NCI-H748 treated with DMSO at 0.1 percent for 48 hours (cell line): Measurements from ENCODE around the gene ABLIM3.
"Not testable (repeated sequence)": the region's sequence is repeated elsewhere in the genome, so short reads cannot be mapped to it uniquely, and the experiment has no call there.

Source experiments
- DNase-seq: peaks from one replicate; lab custom pipeline; 2025; lab: John Stamatoyannopoulos, UW

Gene ABLIM3

DNA sequence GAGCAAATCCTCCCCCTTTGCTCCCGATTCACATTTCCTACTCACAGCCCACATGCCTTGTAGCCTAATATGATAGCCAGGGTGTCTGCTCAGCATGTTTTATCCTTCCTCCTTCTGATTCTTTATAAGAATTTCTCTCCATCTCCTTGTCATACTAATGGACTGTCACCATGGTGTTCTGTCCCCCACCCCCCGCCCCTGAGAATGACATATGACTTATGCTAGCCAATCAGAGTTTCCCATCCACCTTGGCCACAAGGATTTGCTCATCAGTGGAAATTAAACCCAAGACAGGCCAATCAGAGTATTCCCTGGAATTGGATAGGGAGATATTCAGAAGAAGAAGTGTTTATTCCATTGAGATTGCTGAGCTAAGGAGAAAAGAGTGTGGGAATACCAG, 16.0 kb downstream of the ABLIM3 start:
- DNase-seq, result no peak

DNA sequence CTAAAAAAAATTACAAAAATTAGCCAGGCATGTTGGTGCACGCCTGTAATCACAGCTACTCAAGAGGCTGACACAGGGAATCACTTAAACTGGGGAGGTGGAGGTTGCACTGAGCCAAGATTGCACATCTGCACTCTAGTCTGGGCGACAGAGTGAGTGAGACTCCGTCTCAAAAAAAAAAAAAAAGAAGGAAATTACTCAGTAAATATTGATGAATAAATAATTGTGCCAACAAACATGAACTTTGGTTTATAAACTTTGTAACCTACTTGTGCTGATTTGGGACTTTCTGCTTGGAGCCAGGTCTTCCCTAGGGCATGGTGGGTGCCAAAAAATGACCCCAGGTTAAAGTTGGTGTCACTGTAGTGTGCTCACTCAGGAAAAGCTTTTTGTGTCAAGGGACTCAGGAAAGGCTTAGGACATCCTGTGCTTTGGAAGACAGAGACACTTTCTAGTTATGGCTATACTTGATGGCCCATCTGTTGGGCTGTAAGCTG, 19.0 kb downstream of the ABLIM3 start:
- no peak for DNase-seq

DNA sequence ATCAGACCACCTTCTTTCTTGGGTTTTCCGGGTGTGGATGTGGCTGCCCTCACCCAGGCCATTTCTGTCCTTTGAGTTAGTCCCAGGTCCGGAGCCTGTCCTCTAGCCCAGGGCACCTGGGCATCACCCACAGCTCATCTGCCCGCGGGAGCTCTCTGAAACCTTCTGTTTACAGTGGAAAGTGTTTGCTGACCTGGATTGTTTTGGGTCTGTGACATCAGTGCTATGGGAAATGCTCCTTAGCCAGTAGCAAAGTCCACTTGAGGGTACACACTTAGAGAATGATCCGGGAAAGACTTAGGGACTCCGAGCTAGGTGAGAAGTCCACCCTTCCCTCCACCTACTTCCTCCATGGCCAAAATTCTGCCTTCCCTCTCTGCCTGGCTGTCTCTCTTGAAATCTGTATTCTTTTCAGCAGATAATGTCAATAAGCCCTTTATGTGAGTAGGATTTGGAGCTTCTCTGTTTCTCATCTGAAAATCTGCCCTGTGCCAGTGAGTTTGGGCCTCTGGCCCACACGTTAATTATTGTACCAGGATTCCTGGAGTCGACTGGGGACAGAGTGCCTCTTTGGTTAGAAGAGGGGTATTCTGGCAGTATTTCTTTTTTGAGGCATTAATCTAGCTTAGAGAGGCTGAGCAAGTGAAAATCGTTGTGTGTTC, 19.9 kb downstream of the ABLIM3 start:
- DNase-seq, result no peak

DNA sequence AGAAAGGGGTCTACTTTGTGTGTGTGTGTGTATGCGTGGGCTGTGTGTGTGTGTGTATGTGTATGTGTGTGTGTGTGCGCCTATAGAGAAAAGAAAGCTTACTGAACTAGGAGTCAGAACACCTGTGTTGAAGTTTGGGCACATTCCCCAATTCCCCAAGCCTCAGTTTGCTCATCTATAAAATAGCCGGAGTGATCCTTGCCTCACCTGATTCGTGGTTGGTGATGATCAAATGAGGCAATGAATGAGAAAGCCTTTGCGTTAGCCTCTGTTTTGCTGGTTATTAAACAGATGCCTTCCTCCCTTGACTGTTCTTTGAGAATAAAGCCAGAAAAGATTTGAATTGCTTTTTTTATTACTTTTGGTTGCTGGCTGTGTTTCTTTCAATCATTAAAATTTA, 20.6 kb downstream of the ABLIM3 start:
- no peak for DNase-seq

DNA sequence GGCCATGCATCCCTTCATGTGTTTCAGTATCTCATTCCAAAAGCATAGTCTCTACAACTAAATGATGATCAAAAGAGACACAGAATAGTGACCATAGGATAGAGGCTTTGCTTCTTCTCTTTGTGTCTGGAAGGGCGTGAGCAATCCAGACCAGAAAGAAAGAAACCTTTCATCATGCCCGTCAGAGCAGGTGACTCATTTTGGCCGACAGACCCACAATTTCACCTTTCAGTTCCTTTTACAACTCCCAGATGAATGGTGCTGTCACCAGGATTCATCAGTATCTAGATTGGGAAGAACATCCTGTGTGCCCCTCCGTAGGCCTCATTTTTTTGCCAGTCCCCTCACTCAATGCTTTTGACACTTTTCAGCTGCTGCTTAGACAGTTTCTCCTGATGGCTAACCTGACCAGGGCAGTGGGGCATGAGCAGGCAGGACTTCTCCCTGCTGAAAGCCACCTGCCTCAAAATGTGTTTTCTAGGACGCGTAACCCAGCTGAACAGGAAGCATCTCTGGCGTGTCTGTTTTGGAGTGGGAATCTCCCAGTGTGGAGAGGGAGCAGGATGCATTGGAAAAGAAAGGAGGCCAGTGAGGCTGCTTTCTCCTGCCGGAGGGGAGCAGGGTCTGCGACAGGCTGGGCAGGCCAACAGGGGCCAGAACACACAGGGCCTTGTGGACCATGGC, 21.2 kb downstream of the ABLIM3 start:
- no peak for DNase-seq

DNA sequence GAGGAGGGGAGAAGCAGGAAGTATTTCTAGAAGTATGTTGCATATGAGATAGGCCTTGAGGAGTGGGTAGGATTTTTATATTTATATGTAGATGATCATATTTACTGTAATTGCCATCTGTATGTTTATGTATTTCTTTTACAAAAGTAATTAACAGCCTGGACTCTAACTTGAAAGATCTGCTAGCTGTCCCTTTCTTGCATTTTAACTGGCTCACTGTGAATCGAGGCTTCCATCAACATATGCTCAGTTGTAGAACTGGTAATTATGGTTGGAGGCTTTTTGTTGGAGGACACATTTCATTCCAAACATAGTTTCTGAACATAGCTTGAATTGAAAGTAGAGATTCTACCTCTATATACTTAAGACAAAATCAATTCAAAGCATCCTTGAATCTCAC, 23.4 kb downstream of the ABLIM3 start:
- no peak for DNase-seq

DNA sequence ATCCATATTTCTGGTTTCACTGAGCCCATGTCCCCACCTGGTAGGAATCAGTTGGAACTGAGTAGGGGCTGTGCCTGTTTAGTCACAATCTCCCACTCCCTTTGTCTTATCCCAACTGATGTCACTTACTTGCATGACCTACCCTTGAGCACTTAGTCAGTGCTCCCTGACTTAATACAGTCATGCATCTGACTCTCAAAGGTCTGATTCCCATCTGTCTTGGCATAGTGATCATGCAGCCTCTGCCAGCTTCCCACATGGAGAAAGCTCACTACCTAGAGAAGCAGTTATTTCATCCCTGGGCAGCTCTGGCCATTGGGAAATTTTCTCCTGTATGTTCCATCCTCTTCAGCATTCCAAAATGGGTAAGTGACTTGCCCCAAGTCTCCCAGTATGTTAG, 24.8 kb downstream of the ABLIM3 start:
- no peak for DNase-seq

- no peak for DNase-seq
Measured at GRCh38 chr5:149166591-149167100, 25.4 kb downstream of the ABLIM3 start.

DNA sequence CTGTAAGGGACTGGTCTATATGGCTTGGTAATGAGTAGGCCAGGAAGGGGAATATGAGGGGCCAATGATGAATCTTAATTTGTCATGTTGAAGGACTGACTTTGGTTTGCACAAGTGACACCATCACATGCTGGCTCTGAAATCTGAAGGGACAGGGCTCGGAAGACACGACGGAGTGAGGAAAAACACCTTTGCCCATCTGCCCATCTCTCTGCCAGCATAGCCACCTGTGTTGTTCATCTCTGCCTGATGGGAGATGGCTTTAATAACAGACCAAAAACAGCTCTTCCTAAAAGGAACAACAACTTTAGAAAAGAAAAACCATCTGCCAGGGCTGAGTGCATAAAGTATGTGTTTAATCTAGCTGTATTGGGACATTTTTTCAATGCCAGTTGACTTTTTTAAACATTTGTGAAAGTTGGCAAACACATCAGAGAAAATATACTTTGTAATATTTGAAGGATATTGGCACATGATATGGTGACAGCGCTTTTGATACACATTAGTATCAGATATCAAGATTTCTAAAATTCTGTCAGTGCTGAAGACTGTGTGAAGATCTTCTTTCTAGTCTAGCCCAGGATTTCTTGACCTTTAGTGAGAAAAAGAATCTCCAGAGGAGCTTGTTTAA, 27.1 kb downstream of the ABLIM3 start:
- no peak for DNase-seq

DNA sequence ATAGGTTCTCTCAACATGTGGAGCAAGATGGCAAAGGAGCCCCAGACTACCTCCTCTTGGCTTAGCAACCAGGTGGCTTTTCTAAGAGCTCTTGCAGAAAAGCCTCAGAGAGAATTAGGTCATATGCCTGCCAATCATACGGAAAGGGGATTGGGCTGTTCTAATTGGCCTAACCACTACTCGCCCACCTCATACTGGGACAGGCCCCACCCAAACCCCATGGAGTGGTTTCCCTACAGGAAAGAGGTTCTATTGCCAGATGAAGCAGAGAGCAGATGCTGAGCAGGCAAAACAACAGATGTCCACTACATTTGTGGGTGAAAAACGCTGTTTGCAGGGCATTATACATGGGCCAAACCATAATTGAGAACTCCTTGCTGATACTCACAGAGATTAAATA, 29.0 kb downstream of the ABLIM3 start:
- DNase-seq, result no peak

DNA sequence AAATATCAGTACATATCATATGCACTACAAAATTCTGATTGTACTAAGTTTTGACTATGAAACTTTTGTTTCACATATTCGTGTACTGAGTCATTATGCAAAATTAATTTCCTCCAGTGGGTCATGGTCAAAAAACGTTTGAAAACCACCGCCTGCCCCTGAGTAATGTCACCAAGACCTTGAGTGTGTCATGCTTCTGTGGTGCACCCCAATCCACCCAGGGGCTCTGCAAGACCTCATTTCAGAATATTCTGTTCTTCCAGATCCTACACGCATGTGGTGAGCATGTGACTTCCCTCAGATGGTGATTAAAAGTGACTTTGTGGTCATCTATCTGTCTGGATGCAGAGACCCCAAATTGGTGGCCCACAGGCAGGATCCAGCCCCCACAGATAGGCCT, 31.0 kb downstream of the ABLIM3 start:
- no peak for DNase-seq

- no peak for DNase-seq
Measured at GRCh38 chr5:149172709-149173505, 31.6 kb downstream of the ABLIM3 start.

DNA sequence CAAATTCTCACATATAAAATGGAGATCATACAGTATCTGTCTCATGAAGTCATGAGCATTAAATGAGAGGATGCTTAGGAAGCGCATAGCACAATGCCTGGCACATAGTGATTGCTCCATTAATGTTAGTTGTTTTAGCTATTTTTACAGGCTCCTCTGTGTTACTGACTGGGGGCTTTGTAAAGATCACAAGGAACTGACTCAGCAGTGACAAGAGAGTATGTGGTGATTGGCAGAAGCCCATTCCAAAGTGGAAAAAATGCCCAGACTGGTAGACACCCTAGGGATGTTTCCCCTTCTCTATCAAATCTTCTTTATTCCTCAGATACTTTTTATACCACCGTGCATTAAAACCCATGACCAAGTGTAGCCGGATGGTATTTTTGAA, 33.5 kb downstream of the ABLIM3 start:
- DNase-seq, result no peak

- DNase-seq, result no peak
Measured at GRCh38 chr5:149175346-149176105, 34.2 kb downstream of the ABLIM3 start.

DNA sequence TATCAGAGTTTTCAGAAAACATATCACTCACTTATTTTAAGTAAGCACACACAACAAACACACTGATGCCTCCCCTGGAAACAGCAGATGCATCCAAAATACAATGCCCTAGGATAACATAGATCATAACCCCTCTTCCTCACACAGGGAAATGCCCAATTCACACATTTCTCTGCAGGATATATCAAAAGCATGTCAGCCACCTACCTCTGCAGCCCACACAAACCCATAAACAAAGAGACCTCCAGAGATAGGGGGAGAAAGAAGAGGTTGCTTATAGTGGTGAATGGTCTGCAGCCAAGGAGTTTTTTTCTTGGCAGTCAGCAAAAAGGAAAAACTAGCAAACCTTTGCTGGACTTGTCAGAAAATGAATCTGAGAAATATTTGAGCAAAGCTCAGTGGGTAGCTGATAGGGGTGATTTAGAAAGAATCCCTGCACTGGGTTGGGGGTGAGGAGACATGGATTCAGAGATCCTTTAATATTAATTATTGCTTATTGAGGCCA, 36.1 kb downstream of the ABLIM3 start:
- no peak for DNase-seq

- DNase-seq, result no peak
Measured at GRCh38 chr5:149177911-149178565, 36.7 kb downstream of the ABLIM3 start.

- DNase-seq, result no peak
Measured at GRCh38 chr5:149181732-149182131, 40.4 kb downstream of the ABLIM3 start.

DNA sequence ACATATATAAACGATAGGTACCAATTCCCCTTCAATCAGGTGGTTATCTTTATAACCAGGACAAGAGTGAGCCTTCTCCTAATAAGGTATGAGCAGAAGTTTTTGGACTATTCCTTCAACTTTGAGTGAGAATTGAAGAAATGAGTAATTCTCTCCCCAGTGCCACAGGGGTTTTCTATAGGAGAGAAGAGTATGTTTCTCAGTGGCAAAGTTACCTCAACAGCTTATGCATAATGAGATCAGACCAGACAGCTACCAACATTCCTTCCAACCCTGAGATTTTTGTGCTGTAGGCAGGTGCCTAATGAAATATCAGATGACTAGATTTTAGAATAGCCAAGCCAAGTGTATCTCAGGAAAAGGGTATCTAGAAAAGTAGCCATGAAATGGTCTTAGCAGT, 40.9 kb downstream of the ABLIM3 start:
- no peak for DNase-seq

GRCh38 chr5:149185067-149185466, 43.8 kb downstream of the ABLIM3 start:
- no peak for DNase-seq

GRCh38 chr5:149186506-149186905, 45.2 kb downstream of the ABLIM3 start:
- no peak for DNase-seq

- not testable (repeated sequence) for DNase-seq
Measured at GRCh38 chr5:149187617-149188016, 46.3 kb downstream of the ABLIM3 start.
